HG03039 (cell line): ENCODE measurements around the gene RIMS4.

ENCODE experiments used
- ATAC-seq: cut with Tn5 transposase; IDR thresholded peaks from one replicate; pipeline ENCODE4 v1.9.1; 2021; ENCODE audit warnings: mild to moderate bottlenecking, moderate library complexity; ENCODE audit not compliant: unreplicated experiment

The RIMS4 gene

GRCh38 chr20:44810391-44811149 lies at the start of gene RIMS4:
Gene RIMS4 (minus strand): TSS chr20:44810546. CDS start chr20:44810271, 275 bp downstream.
- no peak for ATAC-seq

DNA sequence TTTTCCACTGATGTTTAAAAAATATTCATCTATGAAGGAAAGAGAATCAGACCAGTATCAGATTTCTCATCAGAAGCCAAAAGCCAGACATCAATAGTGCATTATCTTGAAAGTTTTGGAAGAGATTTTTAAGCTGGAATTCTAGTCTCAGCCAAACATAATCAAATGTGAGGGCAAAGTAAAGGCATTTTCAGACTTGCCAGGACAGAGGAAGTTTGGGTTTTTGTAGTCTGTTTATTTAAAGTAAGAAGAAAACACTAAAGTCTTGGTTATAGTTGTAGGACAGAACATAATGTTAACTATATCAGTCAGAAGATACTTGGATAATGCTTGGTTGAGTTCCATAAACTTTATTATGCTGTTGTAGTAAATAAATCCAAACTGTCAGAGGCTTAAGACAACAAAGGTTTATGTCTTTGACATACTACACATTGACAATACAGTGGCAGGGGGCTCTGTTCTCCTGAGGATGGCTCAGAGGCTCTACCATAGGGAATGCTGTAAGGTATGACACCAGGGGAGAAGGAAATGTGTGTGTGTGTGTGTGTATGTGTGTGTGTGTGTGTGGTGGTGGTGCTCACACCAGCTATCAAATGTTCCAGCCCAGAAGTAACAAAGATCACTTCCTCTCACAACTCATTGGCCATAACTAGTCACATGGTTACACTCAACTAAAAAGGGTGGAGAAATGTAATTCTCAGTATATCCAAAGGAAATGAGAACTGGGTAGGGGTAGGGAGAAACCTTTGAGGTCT lies 48.4 kb upstream of the RIMS4 start:
- no peak for ATAC-seq

GRCh38 chr20:44856856-44857448 lies 46.6 kb upstream of the RIMS4 start:
- no peak for ATAC-seq

GRCh38 chr20:44856442-44856841 lies 46.1 kb upstream of the RIMS4 start:
- ATAC-seq, result no peak

DNA sequence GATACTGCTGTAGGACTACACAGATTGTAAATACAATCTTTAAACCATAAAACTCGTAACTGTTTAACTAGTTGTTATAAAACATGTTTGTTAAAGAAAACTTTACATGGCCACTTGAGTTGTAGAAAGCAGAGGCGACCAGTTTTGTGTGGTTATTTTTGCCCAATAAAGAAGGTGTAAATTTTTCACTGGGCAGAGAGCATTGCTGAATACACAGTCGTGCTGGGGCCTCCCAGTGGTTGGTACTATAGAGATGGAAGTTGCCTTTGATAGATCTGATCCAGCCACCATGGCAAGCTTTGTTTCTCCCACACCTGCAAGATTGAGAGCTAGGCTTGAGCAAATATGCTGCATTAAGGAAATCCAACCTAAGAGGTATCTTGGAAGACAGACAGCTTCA lies 41.2 kb upstream of the RIMS4 start:
- no peak for ATAC-seq

DNA sequence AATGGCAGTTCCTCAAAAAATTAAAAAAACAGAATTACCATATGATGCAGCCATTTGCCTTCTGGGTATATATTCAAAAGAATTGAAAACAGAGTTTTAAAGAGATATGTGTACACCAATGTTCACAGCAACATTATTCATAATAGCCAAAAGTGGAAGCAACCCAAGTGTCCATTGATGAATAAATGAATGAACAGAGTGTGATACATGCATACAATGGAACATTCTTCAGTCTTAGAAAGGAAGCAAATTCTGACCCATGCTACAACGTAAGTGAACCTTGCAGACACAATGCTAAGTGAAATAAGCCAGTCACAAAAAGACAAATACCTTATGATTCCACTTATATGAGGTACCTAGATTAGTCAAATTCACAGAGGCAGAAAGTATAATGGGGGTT lies 40.5 kb upstream of the RIMS4 start:
- ATAC-seq, result no peak

- ATAC-seq, result no peak
Observed at GRCh38 chr20:44850272-44850671, 39.9 kb upstream of the RIMS4 start.

DNA sequence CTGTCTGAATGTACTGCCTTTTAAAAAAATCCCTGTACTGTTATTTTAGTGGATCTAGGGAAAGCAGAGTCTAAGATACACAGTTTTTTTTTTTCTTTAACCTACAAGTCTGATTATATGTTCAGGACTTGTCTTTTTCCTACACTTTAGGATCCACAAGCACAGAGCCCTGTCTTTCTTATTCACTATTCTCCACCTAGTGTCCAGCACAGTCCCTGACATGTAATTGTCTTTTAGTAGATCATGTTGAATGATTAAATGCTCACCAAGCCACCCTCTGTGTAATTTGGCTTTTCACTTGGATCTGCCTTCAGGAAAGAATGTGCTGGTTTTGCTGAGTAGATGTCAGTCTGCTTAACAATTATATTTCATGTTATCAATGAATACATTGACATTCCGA lies 39.4 kb upstream of the RIMS4 start:
- ATAC-seq, result no peak

GRCh38 chr20:44848254-44849015 lies 38.1 kb upstream of the RIMS4 start:
- no peak for ATAC-seq

- ATAC-seq, result no peak
Observed at GRCh38 chr20:44843876-44844275, 33.5 kb upstream of the RIMS4 start.

GRCh38 chr20:44841955-44842354 lies 31.6 kb upstream of the RIMS4 start:
- ATAC-seq, result no peak

DNA sequence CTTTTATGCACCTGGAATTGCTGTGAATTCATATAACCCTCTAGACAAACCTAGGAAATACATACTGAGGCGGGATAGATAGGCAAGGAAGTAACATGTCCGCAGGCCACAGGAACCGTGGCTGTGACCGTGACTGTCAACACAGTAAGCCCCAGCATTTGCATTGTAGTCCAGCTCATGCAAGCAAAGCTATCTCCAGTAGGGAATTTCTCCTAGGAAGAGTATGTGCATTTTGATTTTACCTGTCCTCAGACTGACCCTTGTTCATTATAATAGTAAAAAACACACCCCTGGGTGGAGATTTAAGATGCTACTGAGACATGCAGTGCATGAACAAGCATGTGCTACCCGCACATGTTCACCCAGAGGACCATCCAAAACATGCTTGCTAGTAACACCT lies 30.5 kb upstream of the RIMS4 start:
- no peak for ATAC-seq

DNA sequence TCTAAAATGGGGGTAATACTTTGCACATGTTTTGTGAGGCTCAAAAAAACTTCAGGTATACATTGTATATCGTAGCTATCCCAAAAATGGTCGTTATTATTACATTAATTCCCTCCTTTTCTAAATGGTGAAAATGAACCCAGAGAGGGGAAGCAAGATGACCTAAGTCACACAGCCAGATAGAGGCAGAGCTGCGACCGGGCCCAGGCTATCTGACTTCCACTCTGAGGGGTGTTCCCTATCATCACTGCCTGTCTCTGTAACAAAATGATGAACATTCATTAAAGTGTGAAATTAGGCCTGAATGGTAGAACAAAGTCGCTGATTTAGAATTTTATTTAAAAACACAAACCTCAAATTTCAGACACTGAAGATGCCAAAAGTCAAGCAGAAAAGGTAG lies 29.1 kb upstream of the RIMS4 start:
- ATAC-seq, result no peak

DNA sequence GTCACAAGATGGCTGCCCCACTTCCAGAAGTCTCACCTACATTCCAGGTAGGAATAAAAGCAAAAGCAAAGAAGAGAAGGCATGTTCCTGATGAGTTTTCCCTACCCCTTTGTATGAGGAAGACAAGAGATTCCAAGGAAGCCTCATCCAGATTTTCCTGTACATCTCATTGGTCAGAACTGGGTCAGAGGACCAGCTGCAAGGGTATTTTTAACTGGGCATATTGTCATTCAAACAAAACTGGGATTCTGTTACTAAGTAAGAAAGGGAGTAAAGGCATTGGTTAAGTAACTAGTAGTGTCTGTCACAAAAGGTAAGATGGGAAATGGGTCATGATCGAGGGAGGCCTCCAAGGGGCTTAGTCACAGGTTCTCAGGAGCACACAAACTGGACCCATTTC lies 28.2 kb upstream of the RIMS4 start:
- no peak for ATAC-seq

- ATAC-seq, result no peak
Observed at GRCh38 chr20:44837946-44838345, 27.6 kb upstream of the RIMS4 start.

DNA sequence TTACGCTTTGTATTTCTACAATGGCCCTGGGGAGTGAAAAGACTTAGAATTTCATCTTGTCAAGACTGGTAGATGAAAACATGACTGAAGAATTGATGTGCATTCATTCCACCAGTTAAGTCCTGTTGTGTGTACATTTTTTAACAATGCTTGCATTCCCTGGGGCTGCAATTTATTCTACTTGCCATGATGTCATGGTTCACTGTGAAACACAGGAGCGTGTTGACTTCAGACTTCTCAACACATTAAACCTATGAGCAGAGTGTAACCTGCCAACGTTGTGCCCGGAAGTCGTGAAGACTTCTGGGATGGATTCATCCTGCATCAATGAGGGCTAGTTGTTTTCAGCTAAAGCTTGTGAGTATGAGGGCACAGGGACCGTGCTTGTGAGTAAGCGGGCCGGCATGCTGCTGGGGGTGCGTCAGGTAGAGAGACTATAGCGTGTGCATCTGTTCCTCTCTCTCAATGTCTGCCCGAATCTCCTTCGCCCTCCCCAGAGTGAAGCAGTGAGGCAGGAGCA lies 26.3 kb upstream of the RIMS4 start:
- no peak for ATAC-seq

DNA sequence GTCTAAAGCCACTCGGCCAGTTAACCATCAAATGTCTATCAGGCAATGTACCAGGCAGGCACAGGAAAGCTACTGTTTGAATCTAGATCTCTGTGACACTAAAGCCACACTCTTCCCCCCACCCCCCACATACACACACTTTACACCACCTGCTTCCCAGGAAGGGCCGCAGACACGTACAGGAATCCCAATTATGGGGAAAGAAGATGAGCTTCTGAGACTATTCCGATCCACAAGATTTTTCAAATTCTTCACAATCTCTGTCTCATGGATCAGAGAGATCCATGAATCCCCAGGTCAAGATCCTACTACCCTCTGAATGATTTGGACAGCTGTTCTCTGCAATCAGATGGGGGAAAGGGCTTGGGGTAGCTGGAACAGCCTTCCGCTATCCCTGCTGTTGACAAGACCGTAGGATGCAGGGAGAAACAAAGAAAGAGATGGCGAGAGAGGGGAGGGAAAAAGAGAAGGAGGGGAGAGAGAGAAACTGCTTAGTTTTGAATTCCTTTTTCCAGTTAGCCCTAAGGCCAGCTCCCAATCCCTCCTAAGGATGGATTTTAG lies 25.4 kb upstream of the RIMS4 start:
- no peak for ATAC-seq

DNA sequence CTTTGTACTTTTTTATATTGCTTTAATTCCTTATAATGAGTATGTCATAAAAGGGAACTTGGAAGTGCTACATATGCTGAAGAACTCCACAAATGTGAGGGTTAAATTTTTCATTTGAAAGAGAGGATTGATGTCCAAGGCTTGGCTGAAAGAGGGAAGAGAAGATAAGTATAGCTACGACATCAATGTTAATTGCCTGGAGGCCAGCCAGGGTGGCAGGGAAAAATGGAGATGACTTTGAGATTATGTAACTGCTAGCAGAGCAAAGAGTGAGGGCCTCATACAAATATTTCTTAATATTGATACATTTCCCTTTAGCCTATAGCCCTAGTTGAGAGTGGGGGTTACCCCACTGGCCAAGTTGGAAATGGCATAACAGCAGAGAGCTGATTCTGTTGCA lies 24.8 kb upstream of the RIMS4 start:
- ATAC-seq, result no peak

- no peak for ATAC-seq
Observed at GRCh38 chr20:44834693-44835092, 24.3 kb upstream of the RIMS4 start.

- no peak for ATAC-seq
Observed at GRCh38 chr20:44833437-44833836, 23.1 kb upstream of the RIMS4 start.

- no peak for ATAC-seq
Observed at GRCh38 chr20:44832724-44833123, 22.4 kb upstream of the RIMS4 start.
